LNCAP (cell line): ENCODE results near the gene C10orf90.

Source experiments
- CTCF ChIP-seq: fragments of 450-650 bp; IDR thresholded peaks from 2 replicates; pipeline ENCODE4 v1.5.1; 2017; ENCODE audit warnings: mild to moderate bottlenecking

The C10orf90 gene

DNA sequence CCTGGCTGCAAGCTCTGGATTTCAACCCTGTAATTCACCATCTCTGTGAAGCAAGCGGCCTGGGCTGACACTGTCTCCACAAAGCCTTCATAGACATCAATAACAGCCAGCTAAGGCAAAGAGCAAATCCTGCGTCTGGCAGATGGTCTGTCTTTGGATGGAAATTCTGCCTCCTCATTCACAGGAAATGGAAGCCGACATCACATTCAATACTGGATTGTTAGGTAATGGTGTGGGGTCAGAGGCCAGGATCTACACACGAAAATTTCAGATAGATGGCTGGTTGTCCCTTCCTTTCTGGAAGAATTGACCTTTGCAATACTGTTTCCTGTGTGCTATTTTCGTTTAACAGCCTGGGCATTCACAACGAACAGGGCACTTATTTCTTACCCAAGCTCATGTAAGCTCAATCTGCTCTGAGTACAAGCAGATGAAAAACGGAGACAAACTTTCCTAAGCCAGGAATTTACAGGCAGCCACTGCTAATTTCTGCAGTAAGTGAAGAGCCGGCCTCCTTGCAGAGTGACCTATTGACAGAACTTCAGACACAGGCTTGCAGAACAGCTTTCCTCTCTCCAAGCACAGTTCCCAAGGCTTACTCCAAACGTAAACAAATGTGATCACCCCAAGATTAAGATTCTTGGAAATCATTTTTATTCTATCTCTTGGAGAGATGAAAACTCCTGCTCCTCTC is 279.2 kb downstream of the C10orf90 start:
- TF ChIP-seq CTCF = no peak

DNA sequence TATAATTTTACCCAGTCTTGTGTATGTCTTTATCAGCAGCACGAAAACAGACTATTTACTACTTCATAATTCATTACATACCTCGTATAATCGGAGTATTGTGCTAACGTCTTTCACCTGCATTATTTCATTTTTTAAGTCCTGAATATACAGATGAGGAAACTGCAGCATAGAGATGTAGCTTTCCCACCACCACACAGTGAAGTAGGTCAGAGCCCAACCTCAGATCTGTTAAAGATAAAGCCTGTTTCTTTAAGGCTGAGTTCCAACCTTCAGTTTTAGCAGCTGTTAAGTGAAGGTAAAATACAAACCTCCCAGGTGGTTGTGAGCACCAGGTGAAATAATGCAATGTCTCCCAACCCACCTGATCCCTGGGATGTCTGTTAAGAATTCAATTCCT is 280.2 kb downstream of the C10orf90 start:
- no peak for TF ChIP-seq CTCF

- TF ChIP-seq CTCF = no peak
Measured at GRCh38 chr10:126387931-126388911, 282.3 kb downstream of the C10orf90 start, which contains the start of gene ADAM12. ADAM12 (minus strand) TSS chr10:126388477; CDS start chr10:126388145, 332 bp downstream.

- TF ChIP-seq CTCF = peak; percentile 86
Measured at GRCh38 chr10:126387041-126387921, 283.2 kb downstream of the C10orf90 start.

- TF ChIP-seq CTCF = no peak
Measured at GRCh38 chr10:126384269-126384873, 286.1 kb downstream of the C10orf90 start.

DNA sequence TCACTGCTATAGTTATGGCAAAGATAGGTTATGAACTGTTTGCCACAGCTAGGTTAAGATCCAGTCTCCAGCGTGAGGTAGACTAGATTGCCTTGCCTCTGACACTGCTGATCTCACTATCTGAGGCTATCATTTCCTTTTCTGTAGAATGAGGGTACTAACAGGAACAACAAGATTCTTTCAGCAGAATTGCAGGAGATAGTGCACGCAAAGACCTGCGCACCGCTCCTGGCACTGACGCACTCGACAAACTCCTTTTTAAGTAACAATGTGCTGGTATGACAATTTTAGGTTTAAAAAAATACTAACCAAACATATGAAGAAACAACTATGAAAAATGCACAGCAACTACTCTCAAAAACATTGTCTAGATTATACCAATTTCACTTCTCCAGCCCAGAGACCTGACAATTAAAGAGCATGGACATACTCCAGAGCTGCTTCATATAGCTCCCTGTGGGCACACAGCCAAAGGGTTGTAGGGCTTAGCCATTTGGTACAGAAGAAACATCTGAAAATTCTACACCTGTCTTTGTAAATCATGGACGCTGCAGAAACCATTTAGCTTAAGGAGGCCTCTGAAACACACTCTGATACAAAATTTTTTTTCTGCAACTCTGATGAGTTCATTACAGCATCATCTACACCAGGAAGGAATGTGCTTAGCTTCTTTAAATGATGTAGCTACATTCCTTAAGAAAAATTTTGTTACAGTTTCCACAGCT is 290.0 kb downstream of the C10orf90 start:
- TF ChIP-seq CTCF = no peak
